ENCODE data around the gene SLC35B1.

The SLC35B1 gene, protein sequence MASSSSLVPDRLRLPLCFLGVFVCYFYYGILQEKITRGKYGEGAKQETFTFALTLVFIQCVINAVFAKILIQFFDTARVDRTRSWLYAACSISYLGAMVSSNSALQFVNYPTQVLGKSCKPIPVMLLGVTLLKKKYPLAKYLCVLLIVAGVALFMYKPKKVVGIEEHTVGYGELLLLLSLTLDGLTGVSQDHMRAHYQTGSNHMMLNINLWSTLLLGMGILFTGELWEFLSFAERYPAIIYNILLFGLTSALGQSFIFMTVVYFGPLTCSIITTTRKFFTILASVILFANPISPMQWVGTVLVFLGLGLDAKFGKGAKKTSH

DNA sequence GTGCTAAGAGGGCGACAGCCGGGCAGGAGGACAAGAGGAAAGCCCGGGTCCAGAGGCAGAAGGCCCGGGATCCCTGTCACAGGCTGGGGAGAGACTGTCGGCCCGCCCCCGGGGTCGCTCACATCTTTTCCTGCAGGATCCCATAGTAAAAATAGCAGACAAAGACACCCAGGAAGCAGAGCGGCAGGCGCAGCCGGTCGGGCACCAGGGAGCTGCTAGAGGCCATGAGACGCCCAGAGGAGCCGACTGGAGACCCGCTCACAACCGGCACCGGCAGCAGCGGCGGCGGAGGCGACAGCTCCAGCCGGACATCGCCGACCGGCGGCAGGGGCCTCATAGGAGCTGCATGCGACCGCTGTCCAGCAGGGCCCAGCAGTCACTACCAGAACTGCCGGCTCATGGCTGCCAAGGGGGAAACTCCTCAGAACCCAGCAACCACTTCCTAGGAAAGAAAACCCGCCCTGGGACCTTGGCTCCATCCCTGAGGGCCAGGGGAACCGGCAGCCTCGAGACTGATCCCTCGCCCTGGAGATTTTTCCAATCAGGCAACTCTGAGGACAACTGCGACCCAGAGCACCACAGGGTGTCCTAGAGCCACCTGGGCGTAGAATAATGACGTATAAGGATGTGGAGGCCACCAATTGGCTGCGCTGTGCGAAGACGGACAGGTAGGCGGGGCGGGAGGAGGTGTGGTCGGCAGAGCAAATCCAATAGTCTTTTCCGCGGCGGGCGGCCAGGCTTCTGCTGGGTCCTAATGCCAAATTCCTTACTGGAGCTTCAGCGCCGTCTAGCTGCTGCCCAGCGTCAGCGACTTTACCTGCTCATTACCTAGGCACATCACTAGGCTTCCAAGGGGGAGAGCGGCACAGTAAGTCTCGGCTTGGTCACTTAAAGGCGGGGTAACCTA, at the start of gene SLC35B1:
TSS of gene SLC35B1 (minus strand) at position 357 of the 907 bp plus-strand sequence. CDS start at position 226, 131 bp downstream.
- TF ChIP-seq, protein P1, sequence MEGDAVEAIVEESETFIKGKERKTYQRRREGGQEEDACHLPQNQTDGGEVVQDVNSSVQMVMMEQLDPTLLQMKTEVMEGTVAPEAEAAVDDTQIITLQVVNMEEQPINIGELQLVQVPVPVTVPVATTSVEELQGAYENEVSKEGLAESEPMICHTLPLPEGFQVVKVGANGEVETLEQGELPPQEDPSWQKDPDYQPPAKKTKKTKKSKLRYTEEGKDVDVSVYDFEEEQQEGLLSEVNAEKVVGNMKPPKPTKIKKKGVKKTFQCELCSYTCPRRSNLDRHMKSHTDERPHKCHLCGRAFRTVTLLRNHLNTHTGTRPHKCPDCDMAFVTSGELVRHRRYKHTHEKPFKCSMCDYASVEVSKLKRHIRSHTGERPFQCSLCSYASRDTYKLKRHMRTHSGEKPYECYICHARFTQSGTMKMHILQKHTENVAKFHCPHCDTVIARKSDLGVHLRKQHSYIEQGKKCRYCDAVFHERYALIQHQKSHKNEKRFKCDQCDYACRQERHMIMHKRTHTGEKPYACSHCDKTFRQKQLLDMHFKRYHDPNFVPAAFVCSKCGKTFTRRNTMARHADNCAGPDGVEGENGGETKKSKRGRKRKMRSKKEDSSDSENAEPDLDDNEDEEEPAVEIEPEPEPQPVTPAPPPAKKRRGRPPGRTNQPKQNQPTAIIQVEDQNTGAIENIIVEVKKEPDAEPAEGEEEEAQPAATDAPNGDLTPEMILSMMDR (IDR thresholded peaks at IDR 0.05), result peak; percentile 94
- TF ChIP-seq ZFX (IDR thresholded peaks at IDR 0.05; ENCODE audit: borderline replicate concordance), result no peak
- peak within 1 kb of the TSS; percentile 83 for H3K27ac ChIP-seq

DNA sequence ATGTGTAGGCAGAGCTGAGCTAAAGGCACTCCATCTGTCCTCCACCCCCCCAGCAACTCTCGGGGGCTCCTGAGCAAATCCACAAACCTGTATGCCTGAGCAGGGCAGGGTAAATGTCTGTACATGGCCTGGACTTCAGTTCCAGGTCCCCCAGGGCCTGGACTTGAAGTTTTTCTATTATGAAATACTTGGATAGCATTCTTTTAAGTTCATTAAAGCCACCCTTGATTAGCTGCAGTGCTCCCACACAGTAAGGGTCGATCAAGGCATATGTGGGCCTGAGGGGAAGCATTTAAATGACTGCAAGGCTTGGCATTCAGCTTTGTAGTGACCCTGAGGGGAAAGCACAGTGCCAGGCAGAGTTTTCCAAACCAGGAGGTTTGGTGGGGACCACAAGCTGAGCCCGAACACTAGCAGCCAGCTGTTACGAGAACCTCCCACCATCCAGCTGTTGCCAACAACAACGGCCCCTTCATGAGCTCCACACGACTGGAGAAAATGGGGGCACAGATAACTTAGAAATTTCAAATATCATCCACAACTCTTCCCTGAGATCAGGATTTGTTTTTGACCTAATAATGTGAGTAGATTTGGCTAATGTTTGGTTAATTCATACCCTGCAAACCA, 49.5 kb upstream of the SLC35B1 start:
- no peak overlapping the region for H3K27ac ChIP-seq
- no peak for TF ChIP-seq ZFX (IDR thresholded peaks at IDR 0.05; ENCODE audit: borderline replicate concordance)

DNA sequence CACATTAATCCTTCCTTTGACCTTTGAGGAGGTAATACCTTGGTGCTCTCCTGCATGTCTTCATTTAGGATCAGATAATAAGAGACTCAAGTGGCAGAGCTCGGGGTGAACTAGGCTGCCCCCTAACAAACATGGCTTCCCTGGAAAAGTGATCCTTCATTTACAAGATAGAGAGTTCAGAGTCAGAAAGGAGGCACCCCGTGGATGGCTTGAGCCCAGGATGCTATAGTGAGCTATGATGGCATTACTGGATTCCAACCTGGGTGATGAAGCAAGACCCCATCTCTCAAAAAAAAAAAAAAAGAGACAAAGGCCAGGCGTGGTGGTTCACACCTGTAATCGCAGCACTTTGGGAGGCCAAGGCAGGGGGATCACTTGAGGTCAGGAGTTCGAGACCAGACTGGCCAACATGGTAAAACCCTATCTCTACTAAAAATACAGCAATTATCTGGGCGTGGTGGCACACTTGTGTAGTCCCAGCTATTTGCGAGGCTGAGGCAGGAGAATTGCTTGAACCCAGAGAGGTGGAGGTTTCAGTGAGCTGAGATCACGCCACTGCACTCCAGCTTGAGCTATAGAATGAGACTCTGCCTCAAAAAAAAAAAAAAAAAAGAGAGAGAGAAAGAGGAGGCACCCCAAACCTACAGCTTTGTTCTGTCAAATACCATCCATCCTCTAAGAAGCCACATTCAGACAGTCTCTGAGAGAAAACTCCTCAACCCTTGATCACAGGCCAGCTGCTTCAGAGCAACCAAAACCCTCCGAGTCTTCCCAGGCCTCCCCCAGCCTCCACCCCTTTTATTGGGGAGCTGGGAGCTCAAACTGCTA, 48.8 kb upstream of the SLC35B1 start:
- no peak overlapping the region for H3K27ac ChIP-seq
- TF ChIP-seq ZFX (IDR thresholded peaks at IDR 0.05; ENCODE audit: borderline replicate concordance), result no peak
- TF ChIP-seq, protein P1 (IDR thresholded peaks at IDR 0.05), result no peak

- TF ChIP-seq, protein P1 (IDR thresholded peaks at IDR 0.05), result no peak
- TF ChIP-seq ZFX (IDR thresholded peaks at IDR 0.05; ENCODE audit: borderline replicate concordance), result no peak
- H3K27ac ChIP-seq, result no peak overlapping the region
Measured at GRCh38 chr17:49755663-49756283, 48.0 kb upstream of the SLC35B1 start.

DNA sequence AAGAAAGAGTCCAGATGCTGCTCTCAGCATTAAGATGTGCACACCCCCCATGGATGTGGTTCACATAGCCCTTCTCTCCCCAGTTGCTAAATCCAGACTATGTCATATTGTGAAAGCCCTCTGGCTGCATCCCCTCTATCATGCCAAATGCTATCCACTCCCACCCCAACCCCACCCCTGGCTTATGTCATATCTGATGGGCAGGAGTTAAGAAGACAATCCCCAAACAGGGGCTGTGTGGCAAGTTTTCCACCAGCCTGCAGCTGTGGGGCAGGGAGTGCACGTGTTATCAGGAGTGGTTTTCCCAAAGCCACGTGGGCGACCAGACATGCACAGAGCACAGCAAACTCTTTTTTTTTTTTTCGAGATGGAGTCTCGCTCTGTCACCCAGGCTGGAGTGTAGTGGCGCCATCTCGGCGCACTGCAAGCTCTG, 46.2 kb upstream of the SLC35B1 start:
- H3K27ac ChIP-seq, result no peak overlapping the region

DNA sequence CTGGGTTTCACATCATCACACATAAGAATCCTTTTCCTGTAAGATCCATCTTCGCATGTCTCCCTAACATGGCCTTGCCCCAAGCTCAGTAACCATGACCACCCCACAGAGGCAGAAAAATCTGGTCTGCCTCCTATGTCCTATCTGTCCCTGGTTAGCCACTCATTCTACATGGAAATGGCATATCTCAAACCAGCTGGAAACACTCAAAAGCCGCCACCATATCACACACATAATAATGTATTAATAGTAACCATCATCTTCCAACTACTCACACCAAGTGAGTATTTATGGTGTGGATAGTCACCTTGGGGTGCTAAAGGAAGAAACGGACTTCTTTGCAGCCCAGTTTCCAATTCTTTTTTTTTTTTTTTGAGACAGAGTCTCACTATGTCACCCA, 44.7 kb upstream of the SLC35B1 start:
- no peak overlapping the region for H3K27ac ChIP-seq
- TF ChIP-seq ZFX (IDR thresholded peaks at IDR 0.05; ENCODE audit: borderline replicate concordance), result no peak
- TF ChIP-seq, protein P1 (IDR thresholded peaks at IDR 0.05), result no peak

More for the DNA sequence above, 46.2 kb upstream of the SLC35B1 start:
- TF ChIP-seq, protein P1 (IDR thresholded peaks at IDR 0.05), result no peak
- TF ChIP-seq ZFX (IDR thresholded peaks at IDR 0.05; ENCODE audit: borderline replicate concordance), result no peak

Measured in 22Rv1 (cell line).